ENCODE measurements around the gene CD247.

The CD247 gene

DNA sequence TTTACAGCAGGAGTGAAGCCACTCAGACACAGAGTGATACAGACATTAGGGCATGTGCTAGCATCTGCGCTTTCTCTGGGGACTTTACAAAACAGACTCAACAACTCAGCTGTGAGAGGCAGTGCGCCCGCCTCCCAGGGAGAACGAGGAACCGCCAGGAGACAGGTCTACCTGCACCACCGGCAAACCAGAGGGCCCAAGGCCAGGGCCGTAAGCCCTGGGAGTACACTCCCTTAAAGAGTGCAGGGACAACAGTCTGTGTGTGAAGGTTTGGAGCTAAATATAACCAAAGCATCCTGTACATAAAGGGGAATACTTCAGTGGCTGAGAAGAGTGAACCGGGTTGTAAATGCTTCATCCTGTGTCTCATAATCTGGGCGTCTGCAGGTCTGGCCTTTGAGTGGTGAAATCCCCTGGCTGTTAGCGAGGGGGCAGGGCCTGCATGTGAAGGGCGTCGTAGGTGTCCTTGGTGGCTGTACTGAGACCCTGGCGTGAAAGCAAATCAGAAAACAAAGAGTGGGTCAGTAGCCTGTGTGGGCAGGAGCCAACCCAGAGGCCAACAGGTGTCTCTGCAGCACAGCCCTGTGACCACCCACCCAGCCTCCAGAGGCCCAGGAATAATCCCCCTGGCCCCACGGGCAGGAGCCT is 86.9 kb downstream of the CD247 start:
- no peak overlapping the region for H3K4me3 ChIP-seq (ENCODE audit: control insufficient read depth, low read depth, low read length)
- TF ChIP-seq, protein P1, sequence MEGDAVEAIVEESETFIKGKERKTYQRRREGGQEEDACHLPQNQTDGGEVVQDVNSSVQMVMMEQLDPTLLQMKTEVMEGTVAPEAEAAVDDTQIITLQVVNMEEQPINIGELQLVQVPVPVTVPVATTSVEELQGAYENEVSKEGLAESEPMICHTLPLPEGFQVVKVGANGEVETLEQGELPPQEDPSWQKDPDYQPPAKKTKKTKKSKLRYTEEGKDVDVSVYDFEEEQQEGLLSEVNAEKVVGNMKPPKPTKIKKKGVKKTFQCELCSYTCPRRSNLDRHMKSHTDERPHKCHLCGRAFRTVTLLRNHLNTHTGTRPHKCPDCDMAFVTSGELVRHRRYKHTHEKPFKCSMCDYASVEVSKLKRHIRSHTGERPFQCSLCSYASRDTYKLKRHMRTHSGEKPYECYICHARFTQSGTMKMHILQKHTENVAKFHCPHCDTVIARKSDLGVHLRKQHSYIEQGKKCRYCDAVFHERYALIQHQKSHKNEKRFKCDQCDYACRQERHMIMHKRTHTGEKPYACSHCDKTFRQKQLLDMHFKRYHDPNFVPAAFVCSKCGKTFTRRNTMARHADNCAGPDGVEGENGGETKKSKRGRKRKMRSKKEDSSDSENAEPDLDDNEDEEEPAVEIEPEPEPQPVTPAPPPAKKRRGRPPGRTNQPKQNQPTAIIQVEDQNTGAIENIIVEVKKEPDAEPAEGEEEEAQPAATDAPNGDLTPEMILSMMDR (conservative IDR thresholded peaks at IDR 0.05; ENCODE audit: control insufficient read depth, insufficient read depth, low read depth, low read length) = no peak
- DNase-seq (ENCODE audit: low read depth) = no peak

DNA sequence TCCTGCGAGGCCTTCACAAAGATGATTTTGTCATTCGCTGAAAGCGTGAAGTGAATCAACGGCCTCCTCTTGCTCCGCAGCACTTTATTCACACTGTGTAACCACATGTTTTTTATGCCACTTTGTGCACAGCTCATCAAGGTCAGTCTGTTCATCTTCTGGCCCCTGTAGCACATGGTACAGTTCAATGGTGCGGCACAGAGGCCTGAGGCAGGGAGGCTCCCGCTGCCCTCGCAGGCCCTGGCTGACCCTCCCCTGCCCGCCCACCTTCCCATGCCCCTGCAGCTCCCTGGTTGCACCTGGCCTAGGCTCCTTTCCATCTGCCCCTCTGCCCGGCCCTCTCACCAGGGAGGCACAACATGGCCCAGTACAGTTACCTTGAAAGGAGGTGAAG is 87.5 kb downstream of the CD247 start:
- TF ChIP-seq, protein P1 (conservative IDR thresholded peaks at IDR 0.05; ENCODE audit: control insufficient read depth, insufficient read depth, low read depth, low read length) = no peak
- H3K4me3 ChIP-seq (ENCODE audit: control insufficient read depth, low read depth, low read length) = no peak overlapping the region
- DNase-seq (ENCODE audit: low read depth) = no peak

DNA sequence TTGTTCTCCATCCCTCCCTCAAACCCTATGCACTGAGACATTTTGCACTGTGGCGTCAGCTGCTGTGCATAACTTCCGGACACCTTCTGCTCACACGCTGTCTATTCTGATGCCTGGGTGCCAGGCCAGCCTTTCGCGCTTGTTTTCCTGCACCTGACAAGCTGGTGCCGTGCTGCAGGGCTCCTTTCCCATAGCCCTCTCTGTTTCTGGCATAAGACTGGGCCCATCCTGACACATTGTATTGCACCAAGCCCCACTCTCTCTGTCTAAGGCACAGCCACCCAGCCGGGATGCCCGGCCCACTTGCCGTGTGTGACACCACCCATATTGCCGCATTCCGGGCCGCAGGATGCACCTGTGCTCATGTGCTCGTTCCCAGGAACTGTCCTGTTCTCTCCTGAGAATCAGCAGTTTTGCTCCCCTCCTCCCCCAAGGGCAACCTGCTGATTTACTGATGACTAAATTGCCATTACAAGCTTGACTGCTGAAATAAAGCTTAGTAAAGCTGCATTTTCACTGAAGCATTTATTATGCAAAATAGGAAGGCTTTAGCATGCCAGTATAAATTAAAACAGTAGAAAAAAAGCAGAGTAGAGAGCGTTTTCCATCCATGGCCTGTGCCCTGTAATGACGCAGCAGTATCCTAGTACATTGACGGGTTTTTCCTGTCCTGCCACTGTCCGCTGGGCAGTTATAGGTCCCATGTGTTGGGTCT is 88.0 kb downstream of the CD247 start:
- TF ChIP-seq, protein P1 (conservative IDR thresholded peaks at IDR 0.05; ENCODE audit: control insufficient read depth, insufficient read depth, low read depth, low read length) = no peak
- H3K4me3 ChIP-seq (ENCODE audit: control insufficient read depth, low read depth, low read length) = no peak overlapping the region
- no peak for DNase-seq (ENCODE audit: low read depth)

DNA sequence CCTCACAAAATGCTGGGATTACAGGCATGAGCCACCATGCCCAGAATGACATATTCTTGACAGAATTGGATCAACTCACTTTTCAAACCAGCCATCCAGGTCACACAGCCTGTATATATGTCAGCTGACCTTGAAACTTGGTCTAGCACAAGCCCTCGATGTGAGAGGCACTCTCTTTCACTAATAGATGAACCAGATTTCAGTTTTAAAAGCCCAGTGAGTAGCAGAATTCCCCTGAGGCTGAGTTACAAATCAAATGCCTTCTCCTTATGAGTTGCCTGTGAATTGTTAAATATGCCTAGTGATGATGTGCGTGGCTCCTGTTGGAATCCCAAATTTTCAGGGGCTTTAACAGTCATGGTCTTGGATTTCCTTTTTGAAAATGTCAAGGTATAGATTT is 88.7 kb downstream of the CD247 start:
- TF ChIP-seq, protein P1 (conservative IDR thresholded peaks at IDR 0.05; ENCODE audit: control insufficient read depth, insufficient read depth, low read depth, low read length) = no peak
- no peak for DNase-seq (ENCODE audit: low read depth)
- H3K4me3 ChIP-seq (ENCODE audit: control insufficient read depth, low read depth, low read length) = no peak overlapping the region

DNA sequence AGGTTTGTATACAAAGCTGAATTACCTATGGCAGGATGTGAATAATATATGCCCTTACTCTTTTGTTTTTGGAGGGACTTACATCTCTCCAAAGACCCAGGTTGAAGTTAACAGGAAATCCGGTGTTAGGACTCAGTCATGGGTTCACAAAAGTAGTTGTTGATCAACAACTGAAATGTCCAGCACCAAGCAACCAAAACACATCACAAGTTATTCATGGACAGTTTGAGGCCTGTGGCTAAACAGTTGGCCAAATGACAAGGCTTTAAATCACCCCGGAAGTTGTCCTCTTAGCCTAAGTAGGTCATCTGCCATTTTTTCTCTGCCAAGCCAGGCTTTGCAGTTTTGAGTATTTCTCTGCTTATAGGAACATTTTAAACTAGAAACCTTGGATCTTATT is 89.9 kb downstream of the CD247 start:
- H3K4me3 ChIP-seq (ENCODE audit: control insufficient read depth, low read depth, low read length) = no peak overlapping the region
- TF ChIP-seq, protein P1 (conservative IDR thresholded peaks at IDR 0.05; ENCODE audit: control insufficient read depth, insufficient read depth, low read depth, low read length) = no peak
- DNase-seq (ENCODE audit: low read depth) = peak; percentile 72

DNA sequence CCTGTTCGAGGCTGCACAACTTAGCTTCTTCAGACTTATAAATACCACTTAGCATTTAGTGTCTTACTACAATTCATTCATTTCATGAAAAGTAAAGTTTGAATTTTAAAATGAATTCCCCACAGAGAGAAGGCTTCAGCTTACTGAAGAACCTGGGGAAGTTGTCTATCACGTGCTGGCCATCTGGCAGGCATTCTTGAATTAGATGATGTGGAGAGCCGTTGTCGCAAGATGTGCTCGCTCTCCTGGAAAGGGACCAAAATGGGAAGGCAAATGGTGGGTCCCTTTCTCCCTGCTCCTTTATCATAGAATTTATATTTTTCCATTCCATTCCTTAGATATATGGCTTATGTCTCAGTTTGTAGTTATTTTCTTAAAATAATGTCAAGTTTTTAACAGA is 90.5 kb downstream of the CD247 start:
- TF ChIP-seq, protein P1 (conservative IDR thresholded peaks at IDR 0.05; ENCODE audit: control insufficient read depth, insufficient read depth, low read depth, low read length) = no peak
- peak; percentile 29 for DNase-seq (ENCODE audit: low read depth)
- H3K4me3 ChIP-seq (ENCODE audit: control insufficient read depth, low read depth, low read length) = no peak overlapping the region
